T1000 (cell line): ENCODE measurements around the gene GAS7.

Experiments used
- DNase-seq: peaks from one replicate; lab custom pipeline; 2025; ENCODE audit warnings: mixed read lengths; lab: John Stamatoyannopoulos, UW

The GAS7 gene

DNA sequence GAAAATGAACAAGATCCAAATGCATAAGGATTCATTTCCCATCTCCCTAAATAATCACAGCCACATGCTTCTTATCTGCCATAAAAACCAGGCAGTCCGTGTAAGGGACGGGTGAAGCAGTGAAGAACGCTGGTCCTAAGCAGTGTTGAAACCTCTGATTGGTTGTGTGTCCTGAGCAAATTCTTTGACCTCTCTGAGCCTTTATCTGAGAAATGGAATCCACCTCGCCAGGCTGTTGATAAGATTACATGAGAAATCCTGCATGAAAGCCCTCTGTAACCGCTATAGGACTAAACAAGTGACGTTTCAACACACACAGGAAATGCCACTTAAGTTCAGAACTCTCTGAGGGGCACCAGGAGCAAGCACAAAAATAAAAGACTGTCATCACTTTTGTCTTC lies 26.8 kb downstream of the GAS7 start:
- DNase-seq, result no peak

DNA sequence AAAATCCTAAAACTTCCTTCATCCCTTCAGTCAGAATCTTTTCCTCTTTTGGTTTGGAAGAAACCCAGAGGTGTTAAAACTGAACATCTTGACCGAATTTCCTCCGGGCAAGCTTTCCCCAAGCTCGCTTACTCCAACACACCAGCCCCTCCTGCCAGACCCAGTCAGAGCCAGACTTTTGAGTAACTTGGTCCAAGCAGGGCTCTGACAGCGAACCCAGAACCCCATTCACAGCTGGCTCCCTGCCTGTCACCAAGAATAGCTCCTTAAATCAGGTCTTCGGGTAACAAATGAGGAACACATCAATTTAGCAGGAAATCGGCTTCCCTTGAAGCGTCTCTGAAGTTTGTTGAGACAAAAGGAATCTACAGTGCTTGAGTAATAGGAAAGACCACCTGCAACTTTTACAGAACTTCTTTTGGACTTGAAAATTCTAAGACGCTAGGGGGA lies 27.3 kb downstream of the GAS7 start:
- DNase-seq, result no peak

DNA sequence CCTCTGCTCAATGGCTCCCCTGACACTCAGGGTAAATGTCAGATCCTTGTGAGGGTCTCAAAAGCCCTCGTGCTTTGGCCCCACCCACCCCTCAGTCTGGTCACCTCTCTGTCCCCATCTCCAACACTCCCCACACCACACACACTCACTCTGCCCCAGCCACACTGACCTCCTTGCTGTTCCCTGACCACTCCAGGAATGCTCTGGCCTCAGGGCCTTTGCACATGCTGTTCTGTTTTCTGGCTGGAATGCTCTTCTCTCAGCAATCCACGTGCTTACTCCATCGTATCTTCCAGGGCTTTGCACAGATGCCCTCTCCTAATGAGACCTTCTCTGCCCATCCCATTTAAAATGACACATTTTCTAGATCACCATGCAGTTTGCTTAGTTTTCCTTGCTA lies 28.2 kb downstream of the GAS7 start:
- DNase-seq, result no peak

DNA sequence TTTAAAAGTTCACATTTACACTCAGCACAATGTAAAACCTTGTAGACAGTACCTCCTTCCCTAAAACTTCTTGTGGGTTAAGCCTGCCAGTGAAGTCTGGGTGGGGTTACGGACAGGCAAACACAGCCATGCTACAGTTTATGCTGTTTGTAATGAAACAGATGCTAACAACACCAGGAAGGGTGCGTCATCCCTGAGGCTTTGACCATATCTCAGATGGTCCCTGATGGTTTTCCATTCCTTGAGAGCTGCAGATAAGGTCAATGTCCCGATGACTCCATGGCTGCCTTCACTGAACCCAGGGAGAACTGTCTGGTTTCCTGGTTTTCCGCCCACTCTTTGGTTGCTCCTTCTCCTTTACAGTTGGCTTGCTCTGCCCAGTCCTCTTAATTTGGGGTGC lies 29.1 kb downstream of the GAS7 start:
- no peak for DNase-seq

DNA sequence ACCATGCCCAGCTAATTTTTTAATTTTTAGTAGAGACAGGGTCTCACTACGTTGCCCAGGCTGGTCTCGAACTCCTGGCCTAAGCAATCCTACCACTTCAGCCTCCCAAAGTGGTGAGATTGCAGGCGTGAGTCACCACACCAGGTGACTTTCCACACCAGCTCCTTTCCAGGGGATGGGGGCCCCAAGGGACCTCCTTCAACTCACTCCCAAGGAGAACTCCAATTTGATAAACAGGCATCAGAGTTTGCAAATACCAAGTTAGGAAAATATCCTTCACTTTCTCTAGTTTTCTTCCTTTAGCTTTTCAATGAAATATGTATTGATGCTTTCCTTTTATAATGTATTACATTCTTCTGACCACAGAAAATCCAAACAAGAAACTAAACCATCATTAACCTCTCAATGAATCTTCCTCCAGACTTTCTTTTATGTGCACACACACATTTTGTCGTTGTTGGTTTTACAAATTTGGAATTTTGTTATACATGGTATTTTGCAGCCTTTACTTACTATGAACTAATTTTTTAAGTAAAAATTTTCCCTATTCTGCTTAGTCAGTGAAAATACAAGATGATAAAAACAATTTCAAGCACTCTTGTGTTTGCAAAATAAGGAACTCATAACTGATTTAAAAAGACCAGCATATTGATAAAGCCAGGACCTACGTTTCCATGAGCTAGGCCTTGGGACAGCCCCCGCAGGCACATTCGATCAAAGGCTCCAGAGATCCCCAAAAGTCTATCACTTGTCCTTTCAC lies 32.0 kb downstream of the GAS7 start:
- no peak for DNase-seq

DNA sequence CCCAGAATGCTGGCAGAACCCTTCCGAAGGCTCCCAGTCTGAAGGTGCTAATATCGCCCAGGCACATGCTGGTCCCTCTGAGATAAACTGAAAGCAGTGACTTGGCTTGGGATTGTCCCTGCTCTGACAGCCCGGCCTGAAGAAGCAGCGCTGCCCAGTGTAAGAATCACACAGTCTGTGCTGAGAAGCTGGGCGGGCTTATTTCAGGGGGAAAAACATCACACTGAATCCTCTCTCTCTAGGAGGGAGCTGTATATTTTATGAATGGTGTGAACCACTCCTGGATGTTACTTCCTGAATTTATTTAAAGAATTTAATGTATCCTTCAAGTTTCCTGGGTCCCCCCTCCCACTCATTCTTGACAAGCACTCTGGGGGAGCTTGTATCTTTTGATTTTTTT lies 36.3 kb downstream of the GAS7 start:
- no peak for DNase-seq

DNA sequence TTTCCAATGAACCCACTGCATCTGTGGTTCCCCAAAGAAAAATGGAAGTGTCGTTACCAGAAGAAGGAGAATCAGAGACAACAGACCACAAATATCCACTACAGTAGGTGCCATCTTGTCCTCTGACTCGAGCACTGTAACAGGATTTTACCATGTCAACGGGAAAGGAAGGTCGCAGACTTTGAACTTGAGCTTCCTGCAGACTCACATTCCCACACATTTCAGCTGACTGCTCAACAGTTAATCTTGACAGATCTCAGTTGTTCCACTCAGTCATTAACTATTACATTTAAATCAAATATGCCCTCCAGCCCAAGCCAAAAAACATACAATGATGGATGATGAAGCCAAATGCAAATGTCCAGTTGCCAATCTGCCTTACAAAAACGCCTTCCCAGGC lies 37.0 kb downstream of the GAS7 start:
- DNase-seq, result no peak

DNA sequence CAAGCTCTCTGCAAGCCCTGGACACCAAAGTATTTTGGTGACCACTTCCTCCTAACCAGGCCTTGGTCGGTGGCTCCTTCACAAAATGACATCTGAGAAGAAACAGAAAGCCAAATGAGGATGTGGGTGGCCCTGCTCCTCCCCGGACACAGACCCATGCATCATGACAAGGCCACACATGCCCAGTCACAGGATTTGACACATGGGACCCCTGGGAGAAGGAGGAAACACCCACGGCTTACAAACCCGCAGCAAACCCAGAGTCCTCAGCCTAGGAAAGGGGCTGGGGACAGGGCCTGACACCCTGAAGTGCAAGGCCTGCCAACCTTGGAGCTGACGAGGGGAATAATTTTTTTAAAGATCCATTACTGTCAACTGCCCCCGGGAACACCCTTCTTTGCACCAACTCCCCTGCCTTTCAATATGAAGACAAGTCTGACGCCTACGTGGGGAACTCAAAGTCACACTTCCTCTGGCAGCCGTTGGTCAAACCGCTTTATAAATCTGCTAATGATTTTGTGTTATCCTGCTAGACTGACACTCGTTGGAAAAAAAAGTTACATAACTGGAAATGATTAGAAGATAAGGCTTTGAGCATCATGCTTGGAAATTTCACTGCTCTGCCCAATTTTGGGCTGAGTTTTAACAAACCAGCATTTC lies 41.3 kb downstream of the GAS7 start:
- DNase-seq, result no peak

DNA sequence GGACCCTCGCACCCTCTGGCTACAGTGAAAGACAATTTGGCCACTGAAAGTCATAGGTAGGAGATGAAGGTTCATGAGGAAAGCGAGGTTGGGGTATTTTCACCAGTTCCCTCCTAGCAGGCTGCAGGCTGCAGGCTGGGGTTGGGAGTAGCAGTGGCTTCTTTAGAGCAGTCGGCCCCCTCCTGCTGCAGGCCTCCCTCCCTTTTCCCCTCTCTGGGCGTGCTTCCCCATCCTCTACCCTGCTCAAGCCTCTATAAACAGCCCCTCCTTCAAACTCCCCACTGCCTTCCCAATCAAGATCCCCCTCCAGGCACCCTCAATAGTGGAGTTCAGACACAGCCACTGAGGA lies 41.8 kb downstream of the GAS7 start:
- DNase-seq, result no peak

DNA sequence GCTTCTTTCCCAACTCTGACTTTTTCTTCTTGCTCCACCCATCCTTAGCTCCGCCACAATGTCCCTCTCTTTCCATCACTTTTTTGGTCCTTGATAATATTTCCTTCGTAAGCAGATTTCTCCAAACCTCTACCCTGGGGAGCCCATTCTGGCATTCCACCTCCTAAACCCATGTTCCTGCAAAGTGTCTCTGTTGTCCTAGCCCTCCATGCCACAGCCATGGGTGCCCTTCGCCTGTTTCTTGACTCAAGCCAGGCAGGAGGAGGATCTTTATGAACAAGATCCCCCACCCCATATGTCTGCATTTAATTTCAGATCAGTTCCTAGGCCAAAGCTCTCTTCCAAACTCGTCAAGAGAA lies 42.4 kb downstream of the GAS7 start:
- DNase-seq, result no peak

DNA sequence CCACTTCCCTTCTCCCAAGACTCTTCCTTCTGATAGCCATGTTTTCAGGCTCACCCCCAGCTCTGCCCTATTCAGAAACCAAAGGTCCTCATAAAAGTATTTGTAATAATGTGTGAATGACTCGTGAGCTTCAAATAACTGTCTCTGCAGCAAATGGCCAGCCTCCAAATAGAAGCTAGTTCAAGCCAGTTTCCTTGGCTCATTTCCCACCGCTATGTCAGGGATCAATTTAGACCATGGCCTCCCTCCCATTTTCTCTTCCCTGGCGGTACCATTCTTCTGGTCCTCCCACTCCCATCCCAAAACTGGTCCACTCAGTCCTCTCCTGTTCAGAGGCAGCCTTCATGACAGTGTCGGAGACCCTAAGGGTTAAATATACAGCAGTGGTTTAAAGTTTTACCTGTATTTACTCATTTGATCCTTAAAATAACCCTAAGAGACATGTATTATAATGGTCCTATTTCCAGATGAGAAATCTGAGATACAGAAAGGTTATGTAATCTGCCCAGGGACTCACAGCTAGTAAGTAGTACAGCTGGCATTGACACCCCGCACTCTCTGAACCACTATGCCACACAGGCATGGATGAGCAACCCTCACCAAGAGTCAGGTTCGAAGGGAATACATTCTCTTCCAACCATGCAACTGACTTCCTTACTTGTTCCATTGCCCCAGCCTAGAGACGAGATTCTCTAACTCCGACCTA lies 42.9 kb downstream of the GAS7 start:
- DNase-seq, result no peak

DNA sequence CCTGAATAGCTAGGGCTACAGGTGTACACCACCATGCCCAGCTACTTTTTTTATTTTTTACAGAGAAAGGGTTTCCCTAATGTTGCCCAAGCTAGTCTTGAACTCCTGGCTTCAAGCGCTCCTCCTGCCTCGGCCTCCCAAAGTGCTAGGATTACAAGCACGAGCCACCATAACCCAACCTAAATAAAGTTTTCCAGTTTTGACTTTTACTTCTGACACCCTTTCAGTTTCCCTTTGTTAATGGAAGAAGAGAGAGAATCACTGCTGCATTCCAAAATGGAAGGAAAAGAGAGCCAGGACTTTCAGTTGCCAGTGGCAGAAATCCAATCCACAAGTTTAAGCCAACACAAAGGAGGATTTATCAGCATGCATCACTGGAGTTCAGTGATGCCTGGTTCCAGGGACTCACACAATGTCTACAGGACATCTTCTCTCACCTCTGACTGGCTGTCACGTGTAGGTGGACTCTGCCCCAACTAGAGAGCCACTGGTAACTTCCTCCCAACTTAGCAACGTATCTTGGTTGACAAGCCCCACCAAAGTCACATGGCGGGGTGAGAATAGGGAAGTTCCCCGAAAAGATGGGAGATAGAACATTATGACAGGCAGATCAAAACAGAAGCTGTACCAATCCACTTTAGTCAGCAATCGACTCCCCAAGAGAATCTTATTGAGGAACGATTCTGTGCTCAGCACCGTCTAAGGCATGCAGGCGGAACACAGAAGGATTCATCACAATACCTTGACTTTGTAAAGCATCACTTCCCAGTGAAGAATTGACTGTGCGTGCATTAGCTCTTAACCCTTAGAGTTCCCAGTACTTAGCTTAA lies 46.5 kb downstream of the GAS7 start:
- no peak for DNase-seq

DNA sequence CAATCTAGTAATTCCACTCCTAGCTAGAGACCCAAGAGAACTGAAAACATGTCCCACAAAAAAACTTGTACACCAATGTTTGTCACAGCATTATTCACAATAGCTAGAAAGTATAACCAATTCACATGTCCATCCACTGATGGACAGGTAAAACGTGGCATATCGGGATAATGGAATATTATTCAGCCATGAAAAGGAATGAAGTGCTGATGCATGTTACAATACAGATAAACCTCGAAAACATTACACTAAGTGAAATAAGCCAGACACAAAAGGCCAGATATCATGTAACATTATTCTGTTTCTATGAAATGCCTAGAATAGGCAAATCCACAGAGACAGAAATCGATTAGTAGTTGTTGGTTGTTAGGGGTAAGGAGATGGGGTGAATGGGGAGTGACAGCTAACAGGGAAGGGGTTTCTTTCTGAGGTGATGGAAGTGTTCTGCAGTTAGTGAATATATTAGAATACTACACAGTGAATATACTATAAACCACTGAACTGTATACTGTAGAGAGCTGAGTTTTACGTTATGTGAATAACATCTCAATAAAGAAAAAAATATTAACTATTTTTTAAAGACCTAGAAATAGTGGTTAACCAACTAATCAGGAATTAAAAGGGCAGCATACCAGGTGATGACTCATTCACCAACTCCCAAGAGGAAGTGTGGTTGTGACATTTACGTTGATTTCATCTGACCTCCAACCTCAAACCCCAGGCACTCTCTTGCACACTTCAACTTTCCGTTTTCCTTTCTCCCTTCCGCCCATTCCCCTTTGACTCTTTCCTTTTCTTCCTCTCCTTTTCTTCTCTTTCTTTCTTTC lies 48.6 kb downstream of the GAS7 start:
- DNase-seq, result peak; percentile 64

DNA sequence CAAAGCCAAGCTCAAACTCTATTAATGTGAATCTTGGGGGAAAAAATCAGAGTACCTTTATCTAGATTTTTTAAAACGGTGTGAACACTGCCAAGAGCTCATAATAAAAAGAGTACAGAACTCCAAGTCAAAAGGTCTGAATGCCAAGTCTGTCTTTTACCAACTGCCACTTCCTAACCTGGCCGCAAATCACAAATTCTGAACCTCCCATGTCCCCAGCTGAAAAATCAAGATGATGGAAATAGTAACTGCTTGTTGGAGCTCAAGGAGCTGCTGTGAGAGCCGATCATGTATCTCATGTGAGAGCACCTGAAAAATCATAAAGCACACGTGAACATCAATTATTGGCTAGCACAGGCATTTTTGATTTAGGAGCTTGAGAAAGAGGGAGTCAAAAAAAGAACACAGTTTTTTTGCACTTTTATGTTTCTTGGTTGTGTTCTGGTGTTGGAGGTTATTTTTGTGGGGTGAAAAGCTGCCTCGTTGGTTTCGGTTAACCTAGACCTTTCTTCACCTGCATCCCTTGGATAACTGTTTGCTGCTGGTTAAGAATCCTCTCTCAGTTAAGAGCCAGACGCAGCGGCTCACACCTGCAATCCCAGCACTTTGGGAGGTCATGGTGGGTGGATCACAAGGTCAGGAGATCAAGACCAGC lies 50.5 kb downstream of the GAS7 start:
- no peak for DNase-seq

DNA sequence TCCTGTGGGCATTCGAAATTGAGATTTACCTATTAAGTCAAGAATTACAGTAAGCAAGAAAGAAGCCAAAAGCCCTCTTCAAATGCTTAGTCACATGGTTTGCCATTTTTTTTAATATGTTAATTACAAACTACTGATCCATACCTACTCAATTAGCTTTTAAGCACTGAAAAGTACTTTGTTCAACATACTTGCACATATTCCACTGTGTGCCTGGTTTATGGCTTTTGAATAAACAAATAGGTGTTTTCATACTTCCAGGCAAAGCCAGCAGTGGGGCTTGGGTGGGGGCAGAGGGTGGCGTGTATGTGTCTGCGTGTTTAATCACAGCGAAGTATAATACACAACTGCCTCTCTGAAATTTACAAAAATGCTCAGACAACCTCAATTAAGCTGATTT lies 51.4 kb downstream of the GAS7 start:
- DNase-seq, result no peak

DNA sequence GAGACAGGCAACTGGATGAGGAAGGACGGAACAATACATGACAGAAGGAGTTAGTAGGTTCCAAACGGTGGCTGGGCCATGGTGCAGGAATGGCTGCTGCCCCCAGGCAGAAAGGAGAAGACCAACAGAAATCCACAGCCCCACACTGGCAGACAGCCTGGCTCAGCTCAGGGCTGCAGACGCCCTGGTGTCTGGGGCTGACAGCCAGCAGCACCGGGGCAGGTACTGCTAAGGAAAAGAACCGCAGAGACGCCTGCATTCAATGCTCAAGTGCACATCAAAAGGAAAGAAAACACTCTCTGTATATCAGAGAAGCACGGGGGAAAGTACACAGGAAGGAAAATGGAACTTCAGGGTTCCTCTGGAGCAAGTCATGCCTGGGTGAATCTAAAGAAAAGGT lies 53.4 kb downstream of the GAS7 start:
- no peak for DNase-seq

DNA sequence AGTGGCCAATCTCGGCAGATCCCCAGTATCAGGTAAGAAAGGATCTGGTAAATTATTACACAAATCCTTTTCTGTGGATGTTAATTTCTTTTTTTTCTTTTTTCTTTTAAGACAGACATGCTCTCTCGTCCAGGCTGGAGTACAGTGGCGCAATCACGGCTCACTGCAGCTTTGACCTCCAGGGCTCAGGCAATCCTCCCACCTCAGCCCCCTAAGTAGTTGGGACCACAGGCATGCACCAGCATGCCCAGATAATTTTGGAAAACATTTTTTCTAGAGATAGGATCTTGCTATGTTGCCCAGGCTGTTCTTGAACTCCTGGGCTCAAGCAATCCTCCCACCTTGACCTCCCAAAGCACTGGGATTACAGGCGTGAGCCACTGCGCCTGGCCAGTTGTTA lies 54.0 kb downstream of the GAS7 start:
- no peak for DNase-seq

DNA sequence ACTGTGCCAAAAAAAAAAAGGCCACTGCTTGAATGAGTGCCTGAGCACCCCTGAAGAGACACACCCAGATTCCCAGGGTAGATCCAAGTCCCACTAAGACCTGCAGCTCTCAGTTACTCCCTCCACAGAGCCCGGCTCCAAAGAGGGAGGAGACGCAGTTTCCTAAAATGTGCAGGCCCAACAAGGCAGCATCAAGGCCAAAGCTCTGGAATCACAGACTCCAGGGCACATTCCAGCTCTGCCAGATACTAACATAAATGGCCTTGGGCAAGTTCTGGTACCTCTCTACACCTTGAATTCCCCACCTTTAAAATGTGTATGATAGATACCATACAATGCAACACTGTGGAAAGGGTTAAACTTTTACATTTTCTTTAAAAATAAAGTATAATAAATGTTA lies 57.0 kb downstream of the GAS7 start:
- no peak for DNase-seq

DNA sequence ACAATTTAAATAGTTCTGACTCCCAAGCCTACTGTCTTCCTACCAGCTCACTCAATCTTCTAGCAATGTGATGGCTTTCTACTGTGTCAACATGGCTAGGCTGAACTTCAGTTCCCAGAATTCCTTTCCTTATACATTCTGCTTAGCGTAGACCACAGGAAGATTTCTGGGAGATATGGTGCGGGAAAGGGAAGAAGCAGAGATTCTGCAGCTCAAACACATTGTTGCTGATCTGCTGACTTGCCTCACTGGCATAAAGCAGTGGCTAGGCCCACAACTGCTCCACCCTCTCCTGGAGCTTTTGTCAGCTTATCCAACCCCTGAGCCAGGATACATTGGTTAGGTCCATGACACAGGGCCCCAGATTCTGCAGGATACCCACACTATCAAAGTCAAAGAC lies 58.8 kb downstream of the GAS7 start:
- DNase-seq, result no peak

DNA sequence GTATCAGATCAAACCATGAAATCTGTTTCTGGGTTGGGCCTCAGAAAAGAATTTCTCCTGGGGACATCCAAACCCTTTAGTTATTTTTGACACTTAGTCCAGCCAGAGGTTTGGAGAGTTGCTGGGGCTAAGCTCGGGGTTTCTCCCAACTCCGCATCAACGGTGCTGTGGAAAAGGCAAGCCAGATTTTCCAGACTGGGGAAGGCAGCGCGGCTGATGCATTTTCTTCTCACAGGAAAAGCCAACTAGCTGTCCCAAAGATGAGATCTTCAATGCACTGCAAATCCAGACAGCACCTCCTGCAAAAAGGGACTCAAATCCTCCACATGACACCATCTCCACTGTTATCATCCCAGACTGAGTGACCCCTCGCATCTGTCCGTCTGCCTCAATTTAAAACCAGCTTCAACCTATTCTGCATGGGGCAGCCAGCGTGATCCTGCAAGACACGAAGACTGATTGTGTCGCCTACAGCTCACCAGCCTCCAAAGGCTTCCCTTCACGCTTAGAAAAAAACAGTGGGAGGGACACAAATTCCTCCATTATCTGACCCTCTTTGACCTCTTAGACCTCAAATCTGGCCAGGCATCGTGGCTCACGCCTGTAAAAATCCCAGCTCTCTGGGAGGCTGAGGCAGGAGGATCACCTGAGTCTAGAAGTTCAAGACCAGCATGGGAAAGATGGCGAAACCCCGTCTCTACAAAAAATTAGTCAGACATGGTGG lies 62.0 kb downstream of the GAS7 start:
- DNase-seq, result no peak
